ENCODE data around the gene HGS. TPM values are rescaled to one million over a fixed set of nuclear protein-coding genes. Genes with fewer than 3 reads are reported as not detected.

Gene HGS
- total RNA-seq, 1 experiment from 2014 or later, result 165 TPM

DNA sequence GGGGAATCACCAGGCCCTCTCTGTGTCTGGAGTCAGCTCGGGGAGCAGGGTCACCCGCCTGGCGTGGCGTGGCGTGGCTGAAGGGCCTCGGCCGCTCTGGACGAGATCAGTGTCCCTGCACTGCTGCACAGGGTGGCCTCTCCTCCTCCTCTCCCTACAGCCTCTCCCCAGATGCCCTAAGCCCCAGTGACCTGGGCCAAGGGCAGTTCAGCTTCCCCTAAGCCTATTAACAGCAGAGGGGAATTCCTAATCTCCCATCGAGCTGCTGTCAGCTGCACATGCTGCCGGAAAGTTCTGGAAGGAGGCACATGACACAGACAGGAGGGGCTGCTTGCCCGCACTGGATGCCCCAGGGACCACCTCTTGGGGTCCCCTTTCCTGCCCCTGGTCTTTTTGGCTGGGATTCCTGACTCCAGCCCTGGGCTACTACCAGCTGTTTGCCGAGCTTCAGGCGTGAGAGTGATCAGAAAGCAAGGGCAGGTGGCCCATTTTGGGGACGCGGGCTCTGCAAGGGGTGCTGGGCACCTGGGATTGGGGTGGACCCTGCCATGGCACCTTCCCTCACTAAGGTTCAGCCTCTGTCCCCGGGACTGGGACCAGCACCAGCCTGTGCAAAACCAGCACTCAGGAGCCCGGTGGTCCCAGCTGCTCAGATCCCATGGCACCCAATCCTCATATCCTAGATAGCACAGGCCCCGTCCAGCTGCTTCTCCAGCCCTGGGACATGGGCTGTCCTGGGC, 28.3 kb upstream of the HGS start:
- DNase-seq (ENCODE audit: low read depth), result no peak

DNA sequence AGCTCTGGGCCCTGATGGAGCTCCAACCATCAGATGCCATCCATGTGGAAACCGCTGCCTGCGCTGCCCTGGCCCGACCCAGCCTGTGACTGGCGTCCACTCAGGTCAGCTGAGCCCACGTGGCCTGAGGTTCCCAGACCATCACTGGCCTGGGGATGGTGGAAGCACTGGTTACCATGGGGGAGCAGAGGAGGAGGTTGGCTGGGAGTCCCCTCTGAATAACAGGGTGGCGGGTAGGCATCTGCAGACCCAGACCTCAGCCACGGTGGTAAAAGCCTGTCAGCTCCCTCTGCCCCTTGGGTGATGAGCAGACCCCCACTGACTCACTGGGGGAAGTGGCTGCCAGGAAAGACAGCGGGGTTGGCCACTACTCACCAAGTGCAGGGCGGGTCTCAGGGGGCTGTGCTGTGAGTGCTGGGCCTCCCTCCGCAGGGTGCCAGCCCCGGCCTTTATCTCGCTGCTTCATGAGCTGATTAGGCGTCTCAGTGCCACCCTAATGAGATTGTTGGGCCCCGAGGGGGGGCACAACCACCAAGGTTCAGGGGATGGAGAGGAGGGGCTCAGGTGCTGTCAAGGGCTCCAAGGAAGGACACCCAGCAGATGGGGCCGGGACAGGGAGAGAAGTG, 27.6 kb upstream of the HGS start, which contains the start of gene PDE6G:
Gene PDE6G (minus strand): TSS at position 425 of the 626 bp plus-strand sequence. CDS start 3,237 bp downstream, outside the sequence.
- DNase-seq (ENCODE audit: low read depth), result no peak

DNA sequence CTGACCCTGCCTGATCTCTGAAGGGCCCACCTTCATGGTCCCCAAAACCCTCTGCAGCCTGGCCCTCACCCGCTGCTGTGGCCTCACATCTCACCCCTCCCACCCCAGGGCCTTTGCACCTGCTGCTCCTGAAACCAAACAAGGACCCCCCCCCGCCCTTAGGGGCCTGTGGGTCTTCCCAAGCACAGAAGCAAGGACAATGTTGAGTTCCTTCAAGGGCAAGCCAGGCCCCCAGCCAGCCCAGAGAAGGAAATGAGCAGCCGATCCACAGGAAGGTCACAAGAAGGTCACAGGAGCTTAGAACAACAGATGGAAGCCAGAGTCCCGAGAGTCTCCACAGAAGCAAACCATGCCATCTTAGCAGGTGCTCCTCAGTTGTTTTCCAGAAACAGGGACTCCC, 27.0 kb upstream of the HGS start:
- DNase-seq (ENCODE audit: low read depth), result no peak

DNA sequence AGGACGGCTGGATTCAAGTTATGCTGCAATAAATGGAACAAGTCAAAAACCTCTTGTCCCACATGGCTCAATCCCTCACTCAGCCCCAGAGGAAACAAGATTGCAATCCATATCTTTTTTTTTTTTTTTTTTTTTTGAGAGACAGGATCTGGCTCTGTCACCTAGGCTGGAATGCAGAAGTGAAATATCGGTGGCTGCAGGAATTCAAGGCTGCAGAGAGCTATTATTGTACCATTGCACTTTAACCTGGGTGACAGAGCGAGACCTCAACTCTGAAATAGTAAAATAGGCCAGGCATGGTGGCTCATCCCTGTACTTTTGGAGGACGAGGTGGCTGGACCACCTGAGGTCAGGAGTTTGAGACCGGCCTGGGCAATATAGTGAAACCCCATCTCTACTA, 24.8 kb upstream of the HGS start:
- no peak for DNase-seq (ENCODE audit: low read depth)

DNA sequence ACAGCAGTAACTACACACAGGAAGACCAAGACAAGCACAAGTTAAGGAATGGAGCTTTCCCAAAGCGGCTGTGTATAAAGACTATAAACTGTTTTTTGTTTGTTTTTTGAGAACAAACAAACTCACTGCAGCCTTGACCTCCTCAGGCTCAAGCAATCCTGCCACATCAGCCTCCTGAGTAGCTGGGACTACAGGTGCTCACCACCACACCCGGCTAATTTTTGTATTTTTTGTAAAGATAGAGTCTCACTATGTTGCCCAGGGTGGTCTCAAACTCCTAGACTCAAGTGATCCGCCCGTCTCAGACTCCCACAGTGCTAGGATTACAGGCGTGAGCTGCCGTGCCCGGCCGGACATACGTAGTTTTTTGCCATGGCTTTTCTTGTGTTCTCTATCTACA, 23.4 kb upstream of the HGS start:
- no peak for DNase-seq (ENCODE audit: low read depth)

DNA sequence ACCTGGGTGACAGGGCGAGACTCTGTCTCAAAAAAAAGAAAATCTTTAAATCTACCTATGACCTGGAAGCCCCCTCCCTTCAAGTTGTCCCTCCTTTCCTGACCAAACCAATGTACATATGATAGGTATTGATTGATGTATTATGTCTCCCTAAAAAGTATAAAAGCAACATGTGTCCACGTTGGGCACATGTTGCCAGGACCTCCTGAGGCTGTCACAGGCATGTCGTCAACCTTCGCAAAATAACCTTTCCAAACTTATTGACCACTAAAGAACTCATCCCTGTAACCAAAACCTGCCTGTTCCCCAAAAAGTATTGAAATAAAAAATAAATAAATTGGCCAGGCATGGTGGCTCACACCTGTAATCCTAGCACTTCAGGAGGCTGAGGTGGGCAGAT, 21.8 kb upstream of the HGS start:
- DNase-seq (ENCODE audit: low read depth), result no peak

DNA sequence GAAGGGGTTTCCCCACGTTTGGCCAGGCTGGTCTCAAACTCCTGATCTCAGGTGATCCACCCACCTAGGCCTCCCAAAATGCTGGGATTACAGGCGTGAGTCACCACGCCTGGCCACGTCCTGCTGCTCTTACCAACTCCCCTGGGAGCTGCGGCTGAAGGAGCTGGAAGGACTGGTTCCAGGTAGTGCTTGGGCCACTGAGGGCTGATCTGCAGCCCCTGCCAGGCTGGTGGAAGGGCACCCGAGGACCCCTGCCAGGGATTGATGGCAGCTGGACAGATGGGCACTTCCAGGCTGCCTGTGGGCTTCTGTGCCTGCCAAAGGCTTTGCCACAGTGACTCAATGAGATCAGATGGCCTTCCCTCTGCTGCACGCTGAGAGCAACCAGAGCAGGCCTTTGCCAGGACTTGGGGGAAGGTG, 19.8 kb upstream of the HGS start:
- no peak for DNase-seq (ENCODE audit: low read depth)

DNA sequence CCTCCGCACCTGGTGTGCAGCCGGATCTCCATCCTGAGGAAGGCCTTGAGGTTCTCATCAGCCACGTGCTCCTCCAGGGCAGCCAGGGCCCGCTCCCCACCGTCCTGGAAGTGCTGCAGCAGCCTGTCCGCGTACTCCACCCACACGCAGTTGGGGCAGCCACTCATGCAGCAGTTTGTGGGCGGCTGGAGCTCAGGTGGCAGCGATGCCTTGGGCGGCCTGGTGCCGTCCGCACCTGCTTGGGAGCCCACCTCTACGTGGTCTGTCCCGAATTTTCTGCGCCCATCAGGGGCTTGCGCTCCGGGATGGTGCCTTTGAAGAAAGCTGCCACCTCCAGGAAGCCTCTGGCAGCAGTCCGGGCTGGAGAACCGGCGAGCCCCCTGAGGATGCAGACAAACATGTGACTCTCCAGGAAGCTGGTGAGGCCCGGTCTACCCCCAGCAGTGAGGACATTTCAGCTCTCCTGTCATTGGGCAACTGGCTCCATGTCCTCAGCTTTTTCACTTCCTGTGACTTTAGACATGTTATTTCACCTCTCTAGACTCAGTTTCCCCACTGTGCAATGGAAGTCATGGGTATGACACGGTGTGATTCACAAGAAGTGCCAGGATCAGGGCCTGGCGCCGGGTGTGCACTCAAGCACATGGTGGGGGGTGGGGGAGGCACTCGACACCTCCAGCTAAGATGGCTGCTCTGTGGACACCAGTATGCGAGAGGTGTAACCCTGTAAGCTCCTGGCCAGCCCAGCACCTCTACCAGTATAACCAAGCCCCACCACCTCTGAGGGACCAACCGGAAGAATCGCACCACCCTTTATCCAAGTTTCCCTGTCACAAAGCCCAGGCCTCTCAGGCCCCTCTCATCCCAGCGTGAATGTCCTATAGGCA, 18.4 kb upstream of the HGS start:
- peak; percentile 36 for DNase-seq (ENCODE audit: low read depth)

DNA sequence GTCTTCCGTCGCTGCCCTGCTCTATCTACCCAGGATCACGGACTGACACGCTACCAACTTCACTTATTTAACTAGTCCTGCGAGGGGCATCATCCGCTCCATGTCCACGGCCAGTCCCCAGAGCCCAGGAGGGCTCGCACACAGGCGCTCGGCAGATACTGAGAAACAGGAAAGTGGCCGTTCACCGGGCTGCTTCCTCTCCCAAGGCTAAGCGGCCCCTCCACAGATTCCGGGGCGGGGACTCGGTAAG, 17.8 kb upstream of the HGS start:
- no peak for DNase-seq (ENCODE audit: low read depth)

DNA sequence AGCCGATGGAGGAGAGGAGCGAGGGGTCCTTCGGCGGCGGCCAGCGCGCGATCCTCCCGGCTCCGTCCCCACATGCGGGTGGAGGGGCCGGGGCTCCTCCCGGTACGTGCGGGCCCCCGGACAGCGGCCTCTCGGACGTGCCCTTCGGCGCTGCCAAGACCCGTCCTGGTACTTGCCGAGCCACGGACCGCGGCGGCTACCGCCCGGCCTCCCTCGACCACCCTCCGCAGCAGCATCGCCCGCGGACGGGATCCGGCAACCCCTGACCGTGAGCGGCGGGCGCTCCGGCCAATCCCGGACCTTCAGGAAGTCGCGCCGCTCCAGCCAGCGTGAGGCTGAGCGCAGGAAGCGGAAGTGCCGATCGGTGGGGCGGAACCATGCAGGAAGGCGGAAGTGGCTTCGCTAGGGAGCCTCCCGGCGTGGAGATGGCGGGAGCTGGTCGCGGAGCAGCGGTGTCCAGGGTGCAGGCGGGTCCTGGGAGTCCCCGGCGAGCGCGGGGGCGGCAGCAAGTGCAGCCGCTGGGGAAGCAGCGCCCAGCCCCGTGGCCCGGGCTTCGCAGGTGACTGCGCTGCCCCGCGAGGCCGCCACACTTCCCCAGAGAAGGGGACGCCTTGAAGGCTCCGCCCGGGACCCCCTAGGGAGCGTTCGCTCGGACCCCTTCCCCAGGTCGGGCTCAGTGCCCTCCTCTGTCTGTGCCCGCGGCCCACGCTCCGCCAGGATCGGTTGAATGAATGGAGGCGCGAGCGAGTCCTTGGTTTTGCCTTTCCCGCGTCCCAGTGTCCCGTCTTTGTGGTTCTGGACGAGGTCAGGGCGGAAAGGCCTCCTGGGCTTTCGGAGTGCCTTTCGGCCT, 17.2 kb upstream of the HGS start, which contains the start of the genes CCDC137 and OXLD1:
Gene CCDC137 (plus strand): TSS at position 396 of the 850 bp plus-strand sequence. CDS start 30 bp downstream, at position 426.
Gene OXLD1 (minus strand): TSS at position 264 of the 850 bp plus-strand sequence. CDS start 28 bp downstream, at position 236.
- peak; percentile 91 for DNase-seq (ENCODE audit: low read depth)

DNA sequence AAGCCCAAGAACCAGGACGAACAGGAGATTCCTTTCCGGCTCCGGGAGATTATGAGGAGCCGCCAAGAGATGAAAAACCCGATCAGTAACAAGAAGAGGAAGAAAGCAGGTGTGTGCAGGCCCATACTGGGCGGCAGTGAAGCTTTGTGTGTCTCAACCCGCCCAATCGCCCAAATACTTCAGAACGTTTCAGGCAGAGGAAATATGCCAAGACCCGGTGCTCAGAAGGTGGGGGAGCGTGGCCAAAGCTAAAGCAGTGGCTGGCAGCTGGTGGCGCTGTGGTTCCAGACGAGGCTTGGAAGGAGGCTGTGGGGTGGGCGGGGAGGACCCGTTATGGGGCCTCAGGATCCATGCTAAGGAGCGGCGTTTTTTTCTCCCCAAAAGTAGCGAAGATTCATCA, 16.1 kb upstream of the HGS start:
- no peak for DNase-seq (ENCODE audit: low read depth)

DNA sequence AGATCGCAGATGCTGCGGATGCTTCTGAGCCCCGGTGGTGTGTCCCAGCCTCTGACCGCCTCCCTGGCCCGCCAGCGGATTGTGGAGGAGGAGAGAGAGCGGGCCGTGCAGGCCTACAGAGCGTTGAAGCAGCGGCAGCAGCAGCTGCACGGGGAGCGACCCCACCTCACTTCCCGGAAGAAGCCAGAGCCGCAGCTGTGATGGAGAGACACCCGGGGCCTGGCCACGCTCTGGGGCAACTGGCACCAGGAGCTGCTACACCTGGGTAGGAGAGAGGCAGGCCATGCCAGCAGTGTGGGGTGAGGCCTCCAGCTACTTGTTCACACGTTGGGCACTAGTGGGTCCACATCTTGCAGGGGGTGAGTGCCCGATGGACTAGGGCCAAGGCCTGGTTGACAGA, 11.3 kb upstream of the HGS start:
- DNase-seq (ENCODE audit: low read depth), result no peak

DNA sequence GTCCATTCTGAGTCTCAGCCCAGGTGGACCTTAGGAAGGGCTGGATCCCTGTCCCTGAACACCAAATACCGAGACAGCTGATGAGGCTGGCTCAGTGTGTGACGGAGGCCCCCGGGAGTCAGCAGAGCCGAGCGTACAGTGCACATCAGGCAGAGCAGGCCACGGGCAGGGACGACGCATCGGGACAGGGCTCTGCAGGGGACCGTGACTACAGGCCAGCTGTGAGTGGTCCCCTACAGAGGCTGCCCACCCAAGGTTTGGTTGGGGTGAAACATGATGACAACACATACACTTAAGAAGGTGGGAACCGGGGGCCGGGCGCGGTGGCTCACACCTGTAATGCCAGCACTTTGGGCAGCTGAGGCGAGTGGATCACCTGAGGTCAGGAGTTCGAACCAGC, 10.9 kb upstream of the HGS start:
- no peak for DNase-seq (ENCODE audit: low read depth)

DNA sequence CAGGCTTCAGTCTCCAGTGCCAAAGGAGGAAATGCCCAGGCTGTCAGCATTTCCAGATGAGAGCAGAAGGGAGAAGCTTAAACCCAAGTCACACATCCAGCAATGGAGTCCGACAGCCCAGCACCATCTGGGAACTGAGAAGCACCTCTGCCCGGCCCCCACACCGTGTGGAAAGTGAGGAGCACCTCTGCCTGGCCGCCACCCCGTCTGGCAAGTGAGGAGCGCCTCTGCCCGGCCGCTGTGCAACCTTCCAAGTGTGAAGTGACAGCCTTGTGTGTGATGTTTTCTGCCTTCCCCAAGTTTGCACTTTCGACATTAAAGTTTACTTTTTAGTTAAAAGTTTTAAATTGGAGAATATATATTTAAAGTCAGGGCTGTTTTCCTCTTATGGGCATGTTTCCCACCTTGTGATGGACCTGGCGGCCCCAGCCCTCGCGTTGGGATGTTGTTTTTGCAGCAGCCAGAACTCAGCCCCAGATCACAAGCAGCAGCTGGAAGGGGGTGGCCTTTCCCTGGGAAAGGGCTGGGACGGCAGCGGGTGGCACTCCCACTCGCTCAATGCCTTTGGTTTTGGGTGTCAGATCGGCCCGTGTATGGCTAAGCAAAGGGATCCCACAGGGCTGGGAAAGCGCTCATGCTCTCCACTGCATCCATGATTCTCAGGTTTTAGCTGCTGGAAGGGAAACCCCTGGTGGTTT, 10.1 kb upstream of the HGS start:
- DNase-seq (ENCODE audit: low read depth), result no peak

DNA sequence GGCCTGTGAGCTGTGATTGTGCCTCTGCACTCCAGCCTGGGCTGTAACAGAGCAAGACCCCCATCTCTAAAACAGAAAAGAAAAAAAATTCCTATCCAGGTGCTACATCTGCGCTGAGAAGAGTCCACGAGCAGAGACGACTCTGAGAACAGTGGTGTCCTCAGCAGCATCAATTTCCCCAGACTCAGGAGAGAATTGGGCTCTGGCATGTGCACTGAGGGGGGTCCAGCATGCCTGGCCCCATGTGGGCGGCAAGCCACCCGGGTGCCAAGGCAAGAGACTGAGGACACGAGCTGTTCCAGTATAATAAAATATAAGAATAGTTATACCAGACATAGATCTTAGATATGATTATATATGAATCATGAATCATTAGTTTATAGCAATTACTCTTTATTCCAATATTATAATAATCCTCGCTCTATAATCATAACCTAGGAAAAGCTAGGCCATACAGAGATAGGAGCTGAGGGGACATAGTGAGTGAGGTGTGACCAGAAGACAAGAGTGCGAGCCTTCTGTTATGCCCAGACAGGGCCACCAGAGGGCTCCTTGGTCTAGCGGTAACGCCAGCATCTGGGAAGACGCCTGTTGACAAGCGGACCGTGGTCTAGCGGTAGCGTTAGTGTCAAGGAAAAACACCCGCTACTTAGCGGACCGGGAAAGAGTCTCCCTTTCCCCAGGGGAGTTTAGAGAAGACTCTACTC, 8.1 kb upstream of the HGS start:
- DNase-seq (ENCODE audit: low read depth), result peak; percentile 53

DNA sequence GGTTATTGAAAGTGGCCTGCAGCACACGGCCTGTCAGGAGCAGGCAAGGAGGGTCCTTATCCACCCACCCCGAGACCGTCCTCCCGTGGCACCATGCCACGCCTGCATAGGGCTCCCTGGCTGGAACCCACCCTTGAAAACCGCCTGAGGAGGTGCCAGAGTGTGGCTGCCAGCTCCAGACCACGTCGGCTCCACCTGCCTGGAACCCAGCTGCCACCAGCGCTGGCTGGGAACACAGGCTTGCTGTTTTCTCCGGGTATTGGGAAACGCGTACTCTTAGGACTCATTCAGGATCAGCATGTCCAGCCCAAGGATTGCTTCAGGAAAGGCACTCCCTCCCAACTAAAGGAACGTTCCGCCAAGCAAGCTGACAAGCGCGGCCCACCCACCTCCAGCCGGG, 6.9 kb upstream of the HGS start:
- no peak for DNase-seq (ENCODE audit: low read depth)

DNA sequence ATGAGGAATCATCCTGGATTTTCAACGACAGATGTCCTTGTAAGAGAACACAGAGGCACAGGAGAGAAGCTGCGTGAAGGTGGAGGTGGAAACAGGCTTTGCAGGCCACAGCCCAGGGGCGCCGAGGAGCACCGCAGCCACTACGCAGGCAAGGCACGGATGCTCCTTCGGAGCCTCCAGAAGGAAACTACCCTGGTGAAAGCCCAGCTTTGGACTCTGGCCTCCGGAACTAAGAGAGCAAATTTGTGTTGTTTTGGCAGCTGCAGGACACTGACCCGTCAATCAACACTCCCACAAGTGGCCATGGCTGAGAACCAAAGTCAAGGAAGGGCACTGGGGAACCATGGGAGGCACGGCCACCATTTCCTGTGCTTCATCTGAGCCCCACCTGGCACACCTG, 3.7 kb upstream of the HGS start:
- no peak for DNase-seq (ENCODE audit: low read depth)

DNA sequence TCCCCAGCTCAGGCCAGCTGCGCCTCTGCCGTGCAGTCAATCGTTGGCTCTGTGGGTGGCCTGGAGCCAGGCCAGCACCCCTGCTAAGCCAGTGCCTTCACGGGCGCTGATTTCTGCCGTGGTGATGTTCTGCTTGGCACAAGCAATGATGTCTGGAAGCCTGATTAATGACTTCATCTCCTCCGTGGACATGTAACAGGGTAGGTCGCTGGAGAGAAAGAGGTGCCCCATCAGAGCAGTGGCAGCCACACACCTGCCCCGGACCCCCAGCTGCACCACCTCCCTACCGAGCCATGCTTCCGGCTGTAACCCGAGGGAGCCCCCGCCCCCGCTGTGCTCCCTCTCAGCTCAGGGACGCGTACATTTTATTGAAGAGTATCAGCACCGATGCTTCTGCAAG, 2.1 kb upstream of the HGS start:
- DNase-seq (ENCODE audit: low read depth), result no peak

DNA sequence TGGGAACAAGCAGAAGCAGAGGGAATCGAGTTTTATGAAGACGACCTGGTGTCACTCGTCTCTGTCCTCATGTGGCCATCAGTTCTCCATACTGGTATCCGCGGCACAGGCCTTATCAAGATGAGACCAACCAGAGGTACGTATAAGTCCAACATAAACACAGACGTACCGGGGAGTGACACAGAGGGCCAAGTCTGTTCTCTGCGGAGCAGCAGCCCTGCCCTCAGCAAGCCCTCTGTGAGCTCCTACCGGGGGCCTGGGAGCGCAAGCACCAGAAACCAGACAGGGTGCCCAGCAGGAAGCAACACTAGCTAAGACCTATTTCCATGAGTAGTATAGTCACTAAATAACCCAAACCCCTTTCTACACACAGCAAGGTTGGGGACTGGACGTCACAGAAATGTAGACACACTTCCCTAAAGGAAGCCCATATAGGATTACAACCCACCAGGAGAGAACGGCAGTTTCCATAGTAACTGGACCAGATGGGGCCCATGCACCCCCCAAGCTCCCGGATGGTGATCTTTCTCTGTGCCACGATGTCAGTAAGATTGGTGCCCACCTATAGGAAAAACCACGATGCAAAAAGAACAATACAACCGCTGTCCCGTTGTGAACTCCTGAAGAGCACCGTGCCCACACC, 1.1 kb upstream of the HGS start:
- no peak for DNase-seq (ENCODE audit: low read depth)

DNA sequence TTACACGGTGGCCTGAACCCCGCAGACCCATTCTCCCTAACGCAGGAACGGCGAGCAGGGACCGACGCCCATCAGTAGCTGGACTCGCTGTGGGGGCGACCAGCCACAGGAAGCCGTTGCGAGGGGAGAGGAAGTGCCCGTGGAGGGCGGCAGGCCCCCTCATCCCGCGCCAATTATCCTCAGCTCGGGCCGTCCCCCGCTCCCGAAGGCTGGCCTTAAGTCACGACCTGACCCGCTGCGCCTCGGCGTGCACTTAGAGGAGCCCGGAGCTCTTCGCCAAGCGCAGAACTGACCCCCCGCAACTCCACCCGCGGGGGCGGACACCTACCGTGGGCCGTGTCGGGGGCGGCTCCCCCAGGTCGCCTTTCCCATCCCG, 615 bp upstream of the HGS start:
- DNase-seq (ENCODE audit: low read depth), result no peak

Data from HT1080 (cell line).